ENCODE results near the gene PCNX2. TPM values are rescaled to one million over a fixed set of nuclear protein-coding genes. Genes with fewer than 3 reads are reported as not detected.

The PCNX2 gene
- total and polyA plus RNA-seq, 2 of the 8 experiments (the other 6 are each of a cell fraction or from before 2014, with no cell fraction given): 46.1 to 57.6 TPM

DNA sequence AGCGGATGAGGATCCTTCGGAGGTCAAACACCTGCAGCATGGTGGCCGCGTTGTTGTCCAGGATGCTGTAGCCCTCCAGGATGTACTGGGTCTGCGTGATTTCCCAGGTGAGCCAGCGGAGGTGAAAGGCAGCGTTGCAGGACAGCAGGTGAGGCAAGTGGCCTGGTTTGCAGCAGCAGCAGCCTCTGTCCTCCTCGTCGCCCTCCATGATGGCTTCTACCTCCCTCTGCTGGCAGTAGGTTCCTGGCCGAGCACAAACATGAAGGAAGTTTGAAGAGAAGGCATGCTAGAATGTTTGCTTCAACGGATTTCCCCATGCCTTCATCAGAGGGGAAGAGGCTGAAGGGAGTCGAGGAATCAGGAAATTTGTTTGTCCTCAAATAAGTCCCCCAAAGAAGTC is 270.4 kb downstream of the PCNX2 start:
- Histone ChIP-seq H4K20me1 (replicated peaks in 1 of 2; ENCODE audit: control insufficient read depth in 1 of 2, insufficient read depth in 2 of 2, low read length in 2 of 2) (no peaks in the 10 kb centered on the region), H3K23me2 (ENCODE audit: low read depth, low read length) (no peaks in the 10 kb centered on the region), H3K14ac (ENCODE audit: insufficient read length) (no peak overlapping the region), H3K56ac (replicated peaks; ENCODE audit: insufficient read length, low read depth, low read length) (no peak overlapping the region), H2BK5ac (ENCODE audit: low read depth, low read length) (no peak overlapping the region), H3K23ac (ENCODE audit: insufficient read length) (no peak overlapping the region), H3K4ac (replicated peaks; ENCODE audit: insufficient read length, low read depth, low read length) (no peak overlapping the region), H4K91ac (replicated peaks; ENCODE audit: insufficient read length, low read length) (no peak overlapping the region), H3K4me1 (replicated peaks in 1 of 4; ENCODE audit: control insufficient read depth in 3 of 4, insufficient read depth in 4 of 4, low read length in 3 of 4) (no peaks in the 10 kb centered on the region; a peak in 1 of 7 replicates), H3K9me3 (ENCODE audit: insufficient read depth in 2 of 2, low read depth in 1 of 2, low read length in 1 of 2) (no peaks in the 10 kb centered on the region), H3K9ac (replicated peaks in 1 of 4; ENCODE audit: extremely low read depth in 1 of 4, low read depth in 3 of 4, low read length in 3 of 4) (no peak overlapping the region), H3K79me2 (ENCODE audit: control insufficient read depth in 1 of 2, insufficient read depth in 2 of 2, low read length in 2 of 2) (no peaks in the 10 kb centered on the region), H2AFZ (ENCODE audit: low read length) (no peak overlapping the region), H2BK20ac (ENCODE audit: low read length) (no peak overlapping the region), H2BK15ac (ENCODE audit: low read length) (no peak overlapping the region), H3K4me2 (ENCODE audit: insufficient read depth in 1 of 2, low read depth in 2 of 2, low read length in 2 of 2) (no peak overlapping the region), H3K79me1 (ENCODE audit: low read depth, low read length) (no peaks in the 10 kb centered on the region; the same call in 1 of the 2 replicates), H3K36me3 (ENCODE audit: control insufficient read depth in 2 of 4, insufficient read depth in 4 of 4, low read length in 3 of 4) (no peaks in the 10 kb centered on the region), H4K8ac (ENCODE audit: extremely low read depth, insufficient read depth, low read length) (peak overlapping the region; percentile 22; the same call in 1 of the 2 replicates), H3K18ac (ENCODE audit: extremely low read depth, low read length) (no peak overlapping the region), H2BK120ac (replicated peaks; ENCODE audit: low read depth, low read length) (no peak overlapping the region), H2BK12ac (ENCODE audit: low read depth, low read length) (no peak overlapping the region), H3K27me3 (replicated peaks in 1 of 4; ENCODE audit: control insufficient read depth in 3 of 4, extremely low read depth in 1 of 4, insufficient read depth in 3 of 4, low read length in 3 of 4) (no peaks in the 10 kb centered on the region), H3K27ac (ENCODE audit: low read depth, low read length) (no peak overlapping the region), H2AK5ac (ENCODE audit: low read depth, low read length) (no peak overlapping the region), H4K5ac (ENCODE audit: insufficient read length, low read depth, low read length) (no peak overlapping the region), H3K4me3 (ENCODE audit: extremely low read depth in 1 of 4, insufficient read depth in 2 of 4, low read depth in 3 of 4, low read length in 4 of 4) (no peak overlapping the region)
- DNase-seq (ENCODE audit: low read depth in 1 of 2, low spot score in 2 of 2): peak; percentile 50 to 60
- WGBS, 2 experiments (ENCODE audit: extremely low coverage in 1 of 2, insufficient coverage in 1 of 2, insufficient read length in 1 of 2, insufficient replicate concordance in 2 of 2, low coverage in 1 of 2, low lambda C conversion rate in 2 of 2, missing lambda C conversion rate in 1 of 2): 78% methylated on average over 12 of the region's 12 CpGs; no CpG with 5 or more reads in 1 of the 2 experiments
- peak; percentile 63 for FAIRE-seq
- ChIA-PET CTCF (ENCODE audit: partially characterized antibody) (interaction anchor here (0.7 to 4.3 kb wide), 27 partner anchors 9 to 406 kb away, joined by 3 to 19 read pairs (median 3); partner anchors contain the start of gene SIPA1L2), POLR2A (ENCODE audit: partially characterized antibody) (no interaction called here)
- TF ChIP-seq TBP (IDR thresholded peaks at IDR 0.05; ENCODE audit: low read depth, low read length) (no peak), JUND (IDR thresholded peaks at IDR 0.05; ENCODE audit: low read length) (no peak), CHD2 (IDR thresholded peaks at IDR 0.05; ENCODE audit: low read length) (no peak), CREB1 (IDR thresholded peaks at IDR 0.05) (0 out of 2 replicates have a peak, but pooled peaks have one; percentile 26), SIX5 (IDR thresholded peaks at IDR 0.05; ENCODE audit: low read depth, low read length) (no peak)
